GM12878 (cell line): Measurements from ENCODE around the gene GRIK5. TPM values are rescaled to one million over a fixed set of nuclear protein-coding genes. Genes with fewer than 3 reads are reported as not detected.

Experiments
- ATAC-seq: fragments of 200-7000 bp; cut with Tn5 transposase; 3 replicates; pipeline ENCODE4 v1.9.1; 2020; ENCODE audit warnings: mild to moderate bottlenecking, moderate library complexity
- BruUV-seq: library from RNA; stranded (reverse); fragments of 400-500 nt; replicated peaks from 2 replicates; lab custom pipeline; 2021; lab: Mats Ljungman, UMichigan
- CTCF ChIA-PET: fragments of 300-600 bp; sonication (Branson Sonifier 250); formaldehyde crosslinking; extraction: SDS; loops from one replicate; lab custom pipeline; 2021; ENCODE audit warnings: inconsistent platforms; lab: Yijun Ruan, JAX
- POLR2A ChIA-PET: fragments of 350-600 bp; formaldehyde crosslinking; extraction: SDS; loops from one replicate; lab custom pipeline; 2021; ENCODE audit warnings: inconsistent platforms; lab: Charles Lee
- RAD21 ChIA-PET: fragments of 300-600 bp; sonication (Branson Sonifier 250); formaldehyde crosslinking; loops from one replicate; lab custom pipeline; 2023; ENCODE audit warnings: antibody characterized with exemption; ENCODE audit not compliant: unreplicated experiment; lab: Charles Lee
- SMC1A ChIA-PET: fragments of 300-600 bp; sonication (Branson Sonifier 250); formaldehyde crosslinking; loops from one replicate; lab custom pipeline; 2023; ENCODE audit not compliant: unreplicated experiment, uncharacterized antibody; lab: Charles Lee
- DNase-seq: peaks from one replicate; pipeline ENCODE4 v3.0.0-alpha.2; 2011; ENCODE audit warnings: low read depth, low spot score
- FAIRE-seq: peaks from 3 replicates; lab custom pipeline; 2011; peaks lifted over from hg19 to GRCh38; lab: Jason Lieb, UNC
- H2AFZ ChIP-seq: 2 replicates; pipeline ENCODE4 v1.6.0; 2011; ENCODE audit warnings: low read depth, low read length, control low read depth; ENCODE audit not compliant: control insufficient read depth
- H3K27ac ChIP-seq: 2 replicates; pipeline ENCODE4 v1.5.1; 2011; ENCODE audit warnings: control low read depth; ENCODE audit not compliant: control insufficient read depth, insufficient read depth
- H3K27me3 ChIP-seq, 2 experiments: replicated peaks in 1 of 2; 2 replicates each; pipeline versions ENCODE4 v1.6.0 to v1.6.1; 2011; ENCODE audit warnings: low read length in 1 of 2; ENCODE audit not compliant: control insufficient read depth in 2 of 2, insufficient read depth in 2 of 2
- H3K36me3 ChIP-seq, 2 experiments: 2 replicates each; pipeline ENCODE4 v1.5.1; 2011; ENCODE audit warnings: low read length in 1 of 2; ENCODE audit not compliant: control insufficient read depth in 2 of 2, insufficient read depth in 2 of 2
- H3K4me1 ChIP-seq: 2 replicates; pipeline ENCODE4 v1.6.1; 2011; ENCODE audit warnings: mild to moderate bottlenecking, low read length, moderate library complexity, mixed read lengths; ENCODE audit not compliant: control insufficient read depth, insufficient read depth
- H3K4me2 ChIP-seq: 2 replicates; pipeline ENCODE4 v1.6.0; 2011; ENCODE audit warnings: control low read depth; ENCODE audit not compliant: control insufficient read depth, insufficient read depth
- H3K4me3 ChIP-seq: fragments of 200-600 bp; sonication (generic); 2 replicates; pipeline ENCODE4 v1.5.1; 2016
- H3K79me2 ChIP-seq: 2 replicates; pipeline ENCODE4 v1.6.0; 2011; ENCODE audit warnings: low read length; ENCODE audit not compliant: control insufficient read depth, insufficient read depth
- H3K9ac ChIP-seq: 2 replicates; pipeline ENCODE4 v1.8.0; 2011; ENCODE audit warnings: low read length, control low read depth, mixed read lengths; ENCODE audit not compliant: control insufficient read depth, insufficient read depth
- H3K9me3 ChIP-seq: replicated peaks from 3 replicates; pipeline ENCODE4 v1.5.1; 2011; ENCODE audit warnings: mild to moderate bottlenecking, low read length; ENCODE audit not compliant: control insufficient read depth, insufficient read depth
- H4K20me1 ChIP-seq: 2 replicates; pipeline ENCODE4 v1.6.0; 2011; ENCODE audit not compliant: control insufficient read depth, insufficient read depth
- BRCA1 ChIP-seq: IDR thresholded peaks from 2 replicates; pipeline ENCODE4 v1.6.1; 2011; ENCODE audit warnings: low read depth, low read length, improper control_type of control experiment
- CHD2 ChIP-seq: IDR thresholded peaks from 2 replicates; pipeline ENCODE4 v1.6.1; 2011; ENCODE audit warnings: low read depth, low read length, improper control_type of control experiment, borderline replicate concordance
- CTCF ChIP-seq, 3 experiments: IDR thresholded peaks in 2 of 3; conservative IDR thresholded peaks in 1 of 3; 2 replicates each; pipeline ENCODE4 v1.5.1; 2011; ENCODE audit warnings: low read depth in 3 of 3, low read length in 3 of 3, mild to moderate bottlenecking in 3 of 3, control low read depth in 2 of 3, moderate library complexity in 2 of 3, inconsistent platforms in 1 of 3, mixed read lengths in 1 of 3; ENCODE audit not compliant: control insufficient read depth in 2 of 3, insufficient read depth in 1 of 3; ENCODE audit errors: extremely low read depth in 1 of 3
- HCFC1 ChIP-seq: fragments of 150-350 bp; IDR thresholded peaks from 2 replicates; pipeline ENCODE4 v1.6.1; 2014; ENCODE audit warnings: low read length
- NFIC ChIP-seq: IDR thresholded peaks from 2 replicates; pipeline ENCODE4 v1.6.1; 2012; ENCODE audit warnings: low read depth, mild to moderate bottlenecking, inconsistent platforms, low read length, moderate library complexity
- SREBF2 ChIP-seq: IDR thresholded peaks from 2 replicates; pipeline ENCODE4 v1.6.1; 2012; ENCODE audit warnings: mild to moderate bottlenecking, low read length
- ZNF687 ChIP-seq: fragments of 450-650 bp; IDR thresholded peaks from 2 replicates; pipeline ENCODE4 v1.6.1; 2017; ENCODE audit warnings: mild to moderate bottlenecking, moderate library complexity
- WGBS: methylation state at CpG from one replicate; pipeline ENCODE4 v1.1.6; 2016; ENCODE audit warnings: low lambda C conversion rate; ENCODE audit not compliant: insufficient replicate concordance, insufficient coverage; ENCODE audit errors: missing lambda C conversion rate; 5-methylcytosine and 5-hydroxymethylcytosine counted together
- in situ Hi-C: fragments of 300-500 bp; cut with MboI; formaldehyde crosslinking; loops from 9 replicates; pipeline ENCODE4 v1.14.3; 2018; ENCODE audit warnings: mixed read lengths
- intact Hi-C: fragments of 100-400 bp; cut with micrococcal nuclease; formaldehyde crosslinking; loops from one replicate; pipeline ENCODE4 v1.14.2; 2022; ENCODE audit not compliant: unreplicated experiment
- polyA plus RNA-seq, 11 experiments: library from polyadenylated mRNA; depleted of rRNA in 4 of 11; unstranded in 6 of 11; stranded (reverse) in 5 of 11; fragments of >200 nt; fragmentation: Nextera tagmentation in 4 of 11; fragmentation: Illumina TruSeq in 1 of 11; extraction: Ambion mirVana in 4 of 11; extraction: Trizol in 1 of 11; gene quantifications; 1 replicate in 1 of 11; 2 replicates in 10 of 11; pipeline versions ENCODE4 v1.2.1 to v1.2.3, GENCODE V29; 2011 to 2016; ENCODE audit warnings: inconsistent platforms in 2 of 11, missing spikeins in 2 of 11, low read depth in 1 of 11
- total RNA-seq, 4 experiments: library from RNA; depleted of rRNA in 3 of 4; stranded (reverse); fragments of >200 nt in 3 of 4; fragmentation: Illumina TruSeq in 1 of 4; extraction: Trizol in 1 of 4; gene quantifications; 2 replicates each; pipeline versions ENCODE4 v1.2.1 to v1.2.3, GENCODE V29; 2013 to 2021
- TF ChIP-seq, protein P1 (sequence below): IDR thresholded peaks from 2 replicates; pipeline ENCODE4 v1.6.1; 2011; ENCODE audit warnings: low read depth, low read length, improper control_type of control experiment, borderline replicate concordance

GRIK5 gene
- total and polyA plus RNA-seq, 10 of the 15 experiments (the other 5 are each of a cell fraction or from before 2014, with no cell fraction given), result 0.03 to 0.23 (median 0.07) TPM; not detected in 3

DNA sequence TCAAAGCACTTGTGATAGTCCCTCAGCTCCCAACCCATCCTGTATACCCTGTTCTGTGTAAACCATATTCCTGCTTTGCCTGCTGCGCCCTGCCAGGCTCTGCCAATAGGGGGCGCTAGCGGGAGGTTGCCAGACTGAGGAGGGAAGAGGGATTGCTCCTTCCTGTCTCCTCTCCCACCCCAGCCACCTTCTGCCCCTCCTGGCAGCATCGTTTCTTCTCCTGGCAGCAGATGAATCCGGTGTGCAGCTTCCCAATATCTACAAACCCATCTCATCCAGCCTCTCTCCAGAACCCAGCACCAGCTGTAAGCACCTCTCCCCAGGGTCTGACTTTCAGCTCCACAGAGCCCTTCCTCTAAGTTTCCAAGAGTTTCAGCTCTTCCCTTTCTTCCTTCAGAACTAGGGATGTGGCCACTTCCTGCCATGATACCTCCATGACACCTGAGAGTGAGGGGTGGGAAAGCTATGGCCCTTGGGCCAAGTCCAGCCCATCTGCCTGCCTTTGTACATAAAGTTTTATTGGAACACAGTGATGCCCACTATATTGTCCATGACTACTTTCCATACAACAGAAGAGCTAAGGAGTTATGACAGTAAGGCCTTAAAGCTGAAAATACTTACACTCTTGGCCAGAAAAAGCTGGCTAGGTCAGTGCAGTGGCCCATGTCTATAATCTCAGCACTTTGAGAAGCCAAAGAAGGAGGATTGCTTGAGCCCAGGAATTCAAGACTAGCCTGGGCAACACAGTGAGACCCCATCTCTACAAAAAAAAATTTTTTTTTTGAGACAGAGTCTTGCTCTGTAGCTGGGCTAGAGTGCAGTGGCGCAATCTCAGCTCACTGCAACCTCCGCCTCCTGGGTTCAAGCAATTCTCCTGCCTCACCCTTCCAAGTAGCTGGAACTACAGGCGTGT lies 41.4 kb downstream of the GRIK5 start:
- H3K27ac ChIP-seq, result no peak overlapping the region
- H3K9me3 ChIP-seq, result no peaks in the 10 kb centered on the region
- TF ChIP-seq ZNF687, result no peak
- TF ChIP-seq NFIC, result no peak
- TF ChIP-seq CTCF (IDR thresholded peaks at IDR 0.05 in 2 of 3, conservative IDR thresholded peaks at IDR 0.05 in 1 of 3; ENCODE audit: control insufficient read depth in 2 of 3, extremely low read depth in 1 of 3, insufficient read depth in 1 of 3, low read depth in 3 of 3, low read length in 3 of 3), result peak; percentile 41 to 74 (median 64); a peak in 5 of 6 replicates
- no peak for TF ChIP-seq CHD2
- no peak for TF ChIP-seq HCFC1
- TF ChIP-seq SREBF2, result no peak
- TF ChIP-seq BRCA1, result no peak
- TF ChIP-seq, protein P1, sequence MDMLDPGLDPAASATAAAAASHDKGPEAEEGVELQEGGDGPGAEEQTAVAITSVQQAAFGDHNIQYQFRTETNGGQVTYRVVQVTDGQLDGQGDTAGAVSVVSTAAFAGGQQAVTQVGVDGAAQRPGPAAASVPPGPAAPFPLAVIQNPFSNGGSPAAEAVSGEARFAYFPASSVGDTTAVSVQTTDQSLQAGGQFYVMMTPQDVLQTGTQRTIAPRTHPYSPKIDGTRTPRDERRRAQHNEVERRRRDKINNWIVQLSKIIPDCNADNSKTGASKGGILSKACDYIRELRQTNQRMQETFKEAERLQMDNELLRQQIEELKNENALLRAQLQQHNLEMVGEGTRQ, result no peak
- no peak overlapping the region for H3K4me3 ChIP-seq
- H3K4me2 ChIP-seq, result no peak overlapping the region
- in situ Hi-C loops (no loop called here), intact Hi-C loops (no loop called here)
- DNase-seq (no peak), FAIRE-seq (no peak), ATAC-seq (no peak)
- H3K4me1 ChIP-seq, result no peaks in the 10 kb centered on the region
- H3K9ac ChIP-seq, result no peak overlapping the region
- no TSS peak for BruUV-seq
- ChIA-PET SMC1A (interaction anchor here (0.6 kb wide), 2 partner anchors 27 to 193 kb away, joined by 3 read pairs; no protein-coding TSS in a partner anchor), CTCF (interaction anchor here (0.7 to 3.4 kb wide), 11 partner anchors 10 to 277 kb away, joined by 3 to 18 read pairs (median 3); partner anchors contain the start of gene RABAC1), POLR2A (no interaction called here), RAD21 (no interaction called here)
- H4K20me1 ChIP-seq, result no peaks in the 10 kb centered on the region
- 37% methylated on average over 8 of the region's 8 CpGs for WGBS
- H3K79me2 ChIP-seq, result no peaks in the 10 kb centered on the region
- no peaks in the 10 kb centered on the region for H3K36me3 ChIP-seq
- peaks cover 0 to 2% of the 10 kb centered on the region in 2 experiments; a peak in 2 of 4 replicates for H3K27me3 ChIP-seq
- H2AFZ ChIP-seq, result no peak overlapping the region
